Astrocyte of the cerebellum (primary cell): ENCODE results near the gene SNRNP48.

Source experiments
- DNase-seq: peaks from one replicate; pipeline ENCODE4 v3.0.0-alpha.2; 2011; ENCODE audit warnings: low read depth
- H3K4me3 ChIP-seq: 2 replicates; pipeline ENCODE4 v1.5.1; 2011; ENCODE audit warnings: mild to moderate bottlenecking, low read depth, low read length, moderate library complexity
- in situ Hi-C: cut with HindIII; loops from 2 replicates; pipeline ENCODE4 v1.10.0; 2017; ENCODE audit warnings: low sequenced_read_pairs
- TF ChIP-seq, protein P1 (sequence below): IDR thresholded peaks from 2 replicates; pipeline ENCODE4 v1.5.1; 2012; ENCODE audit warnings: low read length, low read depth, moderate library complexity, mild to moderate bottlenecking; ENCODE audit errors: missing control alignments

Gene SNRNP48

DNA sequence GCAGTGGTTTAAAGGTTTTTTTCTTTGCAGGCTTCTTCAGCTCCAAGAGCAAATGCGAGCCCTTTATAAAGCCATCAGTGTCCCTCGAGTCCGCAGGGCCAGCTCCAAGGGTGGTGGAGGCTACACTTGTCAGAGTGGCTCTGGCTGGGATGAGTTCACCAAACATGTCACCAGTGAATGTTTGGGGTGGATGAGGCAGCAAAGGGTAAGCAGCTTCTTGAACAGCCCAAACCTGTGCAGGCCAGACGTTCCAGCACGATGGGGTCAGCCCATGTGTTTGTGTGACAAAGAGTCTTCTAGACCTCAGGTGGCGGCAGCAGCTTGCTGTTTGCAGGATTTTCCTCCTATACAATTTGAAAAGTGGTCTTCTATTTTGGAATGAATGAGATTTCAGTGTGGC lies 30.8 kb upstream of the SNRNP48 start:
- no peak overlapping the region for H3K4me3 ChIP-seq
- DNase-seq, result no peak
- in situ Hi-C loops, result no loop called here
- TF ChIP-seq, protein P1, sequence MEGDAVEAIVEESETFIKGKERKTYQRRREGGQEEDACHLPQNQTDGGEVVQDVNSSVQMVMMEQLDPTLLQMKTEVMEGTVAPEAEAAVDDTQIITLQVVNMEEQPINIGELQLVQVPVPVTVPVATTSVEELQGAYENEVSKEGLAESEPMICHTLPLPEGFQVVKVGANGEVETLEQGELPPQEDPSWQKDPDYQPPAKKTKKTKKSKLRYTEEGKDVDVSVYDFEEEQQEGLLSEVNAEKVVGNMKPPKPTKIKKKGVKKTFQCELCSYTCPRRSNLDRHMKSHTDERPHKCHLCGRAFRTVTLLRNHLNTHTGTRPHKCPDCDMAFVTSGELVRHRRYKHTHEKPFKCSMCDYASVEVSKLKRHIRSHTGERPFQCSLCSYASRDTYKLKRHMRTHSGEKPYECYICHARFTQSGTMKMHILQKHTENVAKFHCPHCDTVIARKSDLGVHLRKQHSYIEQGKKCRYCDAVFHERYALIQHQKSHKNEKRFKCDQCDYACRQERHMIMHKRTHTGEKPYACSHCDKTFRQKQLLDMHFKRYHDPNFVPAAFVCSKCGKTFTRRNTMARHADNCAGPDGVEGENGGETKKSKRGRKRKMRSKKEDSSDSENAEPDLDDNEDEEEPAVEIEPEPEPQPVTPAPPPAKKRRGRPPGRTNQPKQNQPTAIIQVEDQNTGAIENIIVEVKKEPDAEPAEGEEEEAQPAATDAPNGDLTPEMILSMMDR, result no peak

DNA sequence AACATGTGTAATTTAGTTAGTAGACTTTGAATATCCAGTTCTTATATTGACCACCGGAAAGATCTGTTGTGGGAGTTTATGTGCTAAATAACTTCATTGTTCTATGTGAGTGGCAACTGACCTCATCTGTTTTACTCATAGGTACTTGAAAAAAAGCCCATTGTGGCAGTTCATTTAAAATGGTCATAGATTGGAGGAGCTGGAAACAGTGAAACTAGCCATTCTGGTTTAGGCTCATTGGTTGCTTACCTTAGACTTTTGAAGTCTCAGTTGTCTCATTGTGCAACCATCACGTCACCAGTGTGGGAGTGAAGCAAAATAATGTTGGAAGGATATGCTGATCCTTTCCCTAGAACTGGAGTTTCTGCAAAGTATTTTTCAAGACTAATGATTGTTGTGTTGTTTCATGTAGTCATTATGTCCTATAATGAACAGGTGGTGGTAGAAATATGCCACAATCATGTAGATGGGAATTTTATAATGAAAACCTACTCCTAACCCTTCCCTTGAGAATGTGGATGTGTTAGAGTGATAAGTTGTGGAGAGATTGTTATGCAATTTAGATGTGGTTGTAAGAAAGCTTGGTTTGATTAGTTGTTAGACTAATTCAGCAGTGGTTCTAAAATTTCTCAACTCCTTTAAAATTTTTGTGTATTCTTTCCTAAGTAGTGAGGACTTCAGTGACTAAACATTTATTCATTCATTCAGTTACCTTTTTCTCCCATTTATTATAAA lies 30.2 kb upstream of the SNRNP48 start:
- TF ChIP-seq, protein P1, result no peak
- in situ Hi-C loops, result no loop called here
- no peak for DNase-seq

DNA sequence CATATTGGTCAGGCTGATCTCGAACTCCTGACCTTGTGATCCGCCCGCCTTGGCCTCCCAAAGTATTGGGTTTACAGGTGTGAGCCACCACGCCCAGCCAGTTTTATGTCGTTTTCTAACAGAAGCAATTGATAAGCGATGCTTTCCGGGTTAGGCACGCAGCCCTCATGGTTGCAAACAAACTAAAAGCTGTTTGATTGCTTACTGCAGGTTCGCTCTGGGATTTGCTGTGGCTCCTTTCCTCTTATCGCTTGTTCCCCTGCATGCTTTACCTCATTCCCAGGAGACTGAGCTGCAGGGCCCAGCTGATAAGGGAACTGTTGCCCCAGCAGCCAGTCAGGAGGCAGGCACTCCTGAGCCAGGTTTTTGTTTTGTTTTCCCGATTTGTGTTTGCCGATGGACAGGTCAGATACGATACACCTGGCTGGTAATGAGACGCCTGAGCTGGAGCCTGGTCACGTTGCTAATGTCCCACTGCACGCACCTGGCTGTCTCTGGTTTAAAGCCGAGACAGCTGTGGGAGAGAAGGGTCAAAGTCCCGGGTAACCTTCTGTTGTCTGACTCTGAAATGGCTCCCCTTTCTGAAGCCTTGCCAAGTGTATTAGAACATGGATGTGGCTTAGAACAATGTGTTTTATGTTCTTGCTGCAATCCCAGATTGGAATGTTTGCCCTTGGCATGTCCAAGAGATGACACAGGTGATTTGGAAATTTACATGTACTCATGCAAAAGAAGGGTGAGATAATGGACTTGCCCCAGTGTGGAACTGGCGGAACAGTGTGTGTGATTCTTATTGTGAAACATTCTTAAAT lies 28.6 kb upstream of the SNRNP48 start:
- in situ Hi-C loops, result no loop called here
- TF ChIP-seq, protein P1, result no peak
- DNase-seq, result no peak
- H3K4me3 ChIP-seq, result no peak overlapping the region

More for the DNA sequence above, 30.2 kb upstream of the SNRNP48 start:
- no peak overlapping the region for H3K4me3 ChIP-seq

DNA sequence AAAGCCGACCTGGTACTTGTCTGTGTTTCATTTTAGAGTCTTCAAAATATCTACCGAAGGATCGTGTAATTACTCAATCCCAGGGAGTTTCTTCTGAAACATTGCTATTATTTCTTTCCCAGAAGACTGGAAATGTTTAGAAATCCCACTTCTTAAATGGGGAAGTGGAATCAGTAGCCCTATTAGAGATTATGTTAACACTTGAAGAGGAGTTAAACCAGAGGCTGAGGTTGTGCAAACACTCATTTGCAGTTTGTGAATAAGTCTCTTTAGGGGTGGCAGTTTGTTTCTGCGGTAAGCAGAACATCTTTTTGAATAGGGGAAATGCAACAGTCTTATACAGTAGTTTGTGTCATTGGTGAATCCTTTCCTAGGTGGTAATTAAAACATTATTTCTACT lies 27.2 kb upstream of the SNRNP48 start:
- in situ Hi-C loops, result no loop called here
- TF ChIP-seq, protein P1, result no peak

DNA sequence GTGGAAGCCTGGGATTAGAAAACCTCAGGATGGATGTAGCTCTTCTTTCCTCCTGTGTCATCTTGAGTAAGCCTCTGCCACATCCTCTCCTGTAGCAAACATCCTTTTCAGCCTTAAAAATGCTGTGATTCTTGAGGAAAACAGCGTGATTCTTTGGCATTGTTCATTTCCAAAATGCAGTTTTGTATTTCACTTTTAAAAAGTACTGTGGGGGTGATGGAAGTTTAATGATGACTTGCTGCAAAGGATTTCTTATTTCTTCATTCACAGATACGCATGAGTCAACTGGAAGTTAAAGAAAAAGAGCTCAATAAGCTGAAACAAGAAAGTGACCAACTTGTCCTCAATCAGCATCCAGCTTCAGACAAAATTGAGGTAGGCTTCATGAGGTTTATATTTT lies 23.9 kb upstream of the SNRNP48 start:
- TF ChIP-seq, protein P1, result no peak
- no peak for DNase-seq
- H3K4me3 ChIP-seq, result no peak overlapping the region
- in situ Hi-C loops, result no loop called here

More for the DNA sequence above, 27.2 kb upstream of the SNRNP48 start:
- H3K4me3 ChIP-seq, result no peak overlapping the region
- no peak for DNase-seq

DNA sequence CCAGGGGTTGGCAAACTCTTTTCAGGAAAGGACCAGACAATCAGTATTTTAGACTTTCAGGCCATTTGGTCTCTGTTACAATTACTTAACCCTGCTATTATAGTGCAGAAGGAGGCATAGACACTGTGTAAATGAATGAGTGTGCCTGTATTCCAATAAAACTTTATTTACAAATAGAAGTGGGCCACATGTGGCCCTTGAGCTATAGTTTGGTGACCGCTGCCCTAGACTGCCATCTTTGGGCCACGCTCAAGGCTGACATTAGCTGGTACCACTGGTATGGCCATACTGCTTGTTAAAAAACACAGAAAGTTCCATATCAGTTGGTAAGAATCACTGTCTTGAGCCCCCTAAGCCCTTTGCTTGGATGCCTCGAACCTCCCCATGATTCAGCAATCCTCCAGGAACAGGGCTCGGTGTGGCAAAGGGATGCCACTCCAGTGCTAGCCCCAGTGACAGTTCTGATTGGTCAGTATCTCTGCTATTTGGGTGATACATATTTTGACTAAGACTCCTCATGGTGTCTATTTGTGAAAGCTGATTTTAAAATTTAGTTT lies 23.3 kb upstream of the SNRNP48 start:
- TF ChIP-seq, protein P1, result no peak
- in situ Hi-C loops, result no loop called here
- no peak for DNase-seq
- no peak overlapping the region for H3K4me3 ChIP-seq
